Transverse colon (tissue), 4 donors: ENCODE data around the gene TBC1D17. TPM values are rescaled to one million over a fixed set of nuclear protein-coding genes. Genes with fewer than 3 reads are reported as not detected.

Source experiments
- DNase-seq: peaks from one replicate; pipeline ENCODE4 v3.0.0-alpha.2; 2019
- H3K27ac ChIP-seq, 4 donors: fragments of 200-600 bp; sonication (generic); 2 replicates each; pipeline ENCODE4 v1.5.1; 2016 to 2018; ENCODE audit warnings: inconsistent platforms in 4 of 4
- H3K27me3 ChIP-seq: fragments of 200-600 bp; sonication (generic); 2 replicates; pipeline ENCODE4 v1.5.1; 2017; ENCODE audit warnings: inconsistent platforms
- H3K36me3 ChIP-seq, 4 donors: fragments of 200-600 bp; sonication (generic); 2 replicates each; pipeline ENCODE4 v1.5.1; 2017 to 2019; ENCODE audit warnings: inconsistent platforms in 4 of 4
- H3K4me1 ChIP-seq, 4 donors: fragments of 200-600 bp; sonication (generic); 2 replicates each; pipeline ENCODE4 v1.5.1; 2017 to 2020; ENCODE audit warnings: inconsistent platforms in 4 of 4
- H3K4me3 ChIP-seq, 4 donors: fragments of 200-600 bp; sonication (generic); 1 replicate in 1 of 4; 2 replicates in 3 of 4; pipeline versions ENCODE4 v1.5.1 to v1.6.1; 2017 to 2019; ENCODE audit warnings: inconsistent platforms in 4 of 4
- H3K9me3 ChIP-seq, 2 donors: fragments of 200-600 bp; sonication (generic); 2 replicates each; pipeline ENCODE4 v1.5.1; 2017 to 2019; ENCODE audit warnings: inconsistent platforms in 2 of 2
- EP300 ChIP-seq: sonication (generic); formaldehyde crosslinking; IDR thresholded peaks from one replicate; pipeline ENCODE4 v1.6.1; 2017; ENCODE audit warnings: antibody characterized with exemption, low read depth
- POLR2A ChIP-seq: fragments of 450-650 bp; IDR thresholded peaks from one replicate; pipeline ENCODE4 v1.6.1; 2016; ENCODE audit warnings: antibody characterized with exemption, mild to moderate bottlenecking, moderate library complexity
- POLR2AphosphoS5 ChIP-seq, 3 donors: sonication (generic); formaldehyde crosslinking; IDR thresholded peaks; one replicate each; pipeline ENCODE4 v1.6.1; 2016; ENCODE audit warnings: antibody characterized with exemption in 3 of 3
- WGBS, 2 donors: methylation state at CpG; one replicate each; pipeline ENCODE4 v1.1.5; 2018; ENCODE audit warnings: low coverage in 1 of 2; 5-methylcytosine and 5-hydroxymethylcytosine counted together
- in situ Hi-C, 4 donors: fragments of 200-750 bp; cut with MboI; loops; one replicate each; pipeline versions ENCODE4 v1.15.0 to v1.15.1; 2017; ENCODE audit warnings: low sequenced_read_pairs in 3 of 4, low pct_ligation_motif_present in 1 of 4, low pct_unique_long_range_greater_than_20kb in 1 of 4
- intact Hi-C: fragments of 100-400 bp; cut with DNase I; formaldehyde crosslinking; loops from one replicate; pipeline ENCODE4 v1.15.1; 2023; ENCODE audit warnings: low total_unique reads
- total RNA-seq, 4 donors: library from RNA; depleted of rRNA; stranded (reverse); fragments of >200 nt; gene quantifications; one replicate each; pipeline ENCODE4 v1.1.0, GENCODE V29; 2016
- TF ChIP-seq, protein P1 (sequence below), 5 experiments: fragments of 200-600 bp in 3 of 5; fragments of 450-650 bp in 2 of 5; sonication (generic) in 3 of 5; IDR thresholded peaks; 1 replicate in 2 of 5; 2 replicates in 3 of 5; pipeline ENCODE4 v1.5.1; 2016 to 2017; ENCODE audit warnings: antibody characterized with exemption in 5 of 5, inconsistent platforms in 3 of 5, mild to moderate bottlenecking in 2 of 5, moderate library complexity in 1 of 5

Gene TBC1D17
- total RNA-seq, 4 donors from 2014 or later: 26.4 to 80.8 (median 47.9) TPM

DNA sequence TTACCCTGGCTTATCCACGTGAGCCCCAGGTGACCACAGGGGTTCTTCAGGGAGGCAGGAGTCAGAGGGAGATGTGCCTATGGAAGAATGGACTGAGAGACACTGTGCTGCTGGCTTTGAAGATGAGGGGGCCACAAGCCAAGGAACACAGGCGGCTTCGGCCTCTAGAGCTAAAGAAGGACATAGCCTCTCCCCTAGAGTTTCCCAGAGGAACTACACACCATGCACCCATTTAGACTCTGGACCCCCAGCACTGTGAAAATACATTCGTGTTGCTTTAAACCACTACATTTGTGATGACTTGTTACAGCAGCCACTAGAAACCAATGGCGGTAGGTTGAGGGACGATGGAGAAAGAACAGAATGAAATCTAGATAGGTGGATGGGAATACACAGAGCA lies 37.8 kb downstream of the TBC1D17 start:
- WGBS, 2 donors: 94 to 98% methylated on average over 3 to 6 of the region's 6 CpGs
- TF ChIP-seq POLR2AphosphoS5 (IDR thresholded peaks at IDR 0.05) (no peak), POLR2A (no peak), EP300 (no peak)
- TF ChIP-seq, protein P1, sequence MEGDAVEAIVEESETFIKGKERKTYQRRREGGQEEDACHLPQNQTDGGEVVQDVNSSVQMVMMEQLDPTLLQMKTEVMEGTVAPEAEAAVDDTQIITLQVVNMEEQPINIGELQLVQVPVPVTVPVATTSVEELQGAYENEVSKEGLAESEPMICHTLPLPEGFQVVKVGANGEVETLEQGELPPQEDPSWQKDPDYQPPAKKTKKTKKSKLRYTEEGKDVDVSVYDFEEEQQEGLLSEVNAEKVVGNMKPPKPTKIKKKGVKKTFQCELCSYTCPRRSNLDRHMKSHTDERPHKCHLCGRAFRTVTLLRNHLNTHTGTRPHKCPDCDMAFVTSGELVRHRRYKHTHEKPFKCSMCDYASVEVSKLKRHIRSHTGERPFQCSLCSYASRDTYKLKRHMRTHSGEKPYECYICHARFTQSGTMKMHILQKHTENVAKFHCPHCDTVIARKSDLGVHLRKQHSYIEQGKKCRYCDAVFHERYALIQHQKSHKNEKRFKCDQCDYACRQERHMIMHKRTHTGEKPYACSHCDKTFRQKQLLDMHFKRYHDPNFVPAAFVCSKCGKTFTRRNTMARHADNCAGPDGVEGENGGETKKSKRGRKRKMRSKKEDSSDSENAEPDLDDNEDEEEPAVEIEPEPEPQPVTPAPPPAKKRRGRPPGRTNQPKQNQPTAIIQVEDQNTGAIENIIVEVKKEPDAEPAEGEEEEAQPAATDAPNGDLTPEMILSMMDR (IDR thresholded peaks at IDR 0.05): no peak
- Histone ChIP-seq H3K27ac (no peak overlapping the region), H3K36me3 (peaks cover 0 to 4% (median 0%) of the 10 kb centered on the region in 4 donors), H3K9me3 (no peaks in the 10 kb centered on the region), H3K4me3 (no peak overlapping the region), H3K4me1 (peaks cover 0 to 14% (median 3%) of the 10 kb centered on the region in 4 donors), H3K27me3 (no peaks in the 10 kb centered on the region)
- in situ Hi-C loops (no loop called here), intact Hi-C loops (no loop called here)
- DNase-seq: no peak

DNA sequence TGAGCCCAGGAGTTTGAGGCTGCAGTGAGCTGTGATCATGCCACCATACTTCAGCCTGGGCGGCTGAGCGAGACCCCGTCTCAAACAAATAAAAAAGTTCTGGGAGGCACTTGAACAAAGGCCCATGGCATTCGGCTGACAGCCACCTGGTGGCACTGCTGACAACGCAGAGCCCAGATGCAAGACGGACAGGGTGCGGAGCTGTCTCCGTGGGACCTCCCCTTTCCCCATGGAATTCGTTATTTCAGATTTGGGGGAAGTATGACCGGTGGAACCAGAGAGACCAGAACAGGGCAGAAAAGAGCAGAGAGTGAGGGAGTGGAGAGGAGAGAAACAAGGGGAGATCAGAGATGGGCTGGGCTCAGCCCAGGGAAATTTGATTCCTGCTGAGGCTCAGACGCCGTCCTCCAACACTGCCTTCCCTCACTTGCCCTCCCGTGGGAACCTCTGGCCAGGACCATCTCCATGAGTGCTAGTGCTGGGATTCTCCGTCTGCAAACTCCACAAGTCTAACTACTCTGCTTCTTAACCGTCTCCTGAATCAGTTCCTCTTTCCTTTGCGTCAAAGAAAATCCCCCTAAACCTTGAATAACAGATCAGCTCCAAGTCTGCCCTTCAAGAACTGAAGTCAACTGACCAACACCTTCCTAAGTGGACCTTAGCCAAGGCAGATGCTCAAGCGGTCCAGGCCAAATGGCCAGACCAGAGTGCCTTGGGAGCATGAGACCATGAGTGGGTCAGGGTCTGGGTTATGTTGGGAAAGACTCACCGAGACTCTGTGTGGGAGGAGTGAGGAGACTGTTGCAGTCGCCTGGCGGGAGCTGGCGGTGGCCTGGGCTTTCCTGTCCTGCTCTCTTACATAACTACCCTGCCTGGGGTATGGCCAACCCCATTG lies 39.6 kb downstream of the TBC1D17 start:
- H3K4me3 ChIP-seq: no peak overlapping the region
- in situ Hi-C loops (no loop called here), intact Hi-C loops (no loop called here)
- H3K4me1 ChIP-seq: no peaks in the 10 kb centered on the region
- H3K36me3 ChIP-seq: peaks cover 0 to 4% (median 0%) of the 10 kb centered on the region in 4 donors
- no peak for DNase-seq
- 84 to 85% methylated on average over 10 to 21 of the region's 21 CpGs for WGBS, 2 donors
- H3K27ac ChIP-seq: no peak overlapping the region
- TF ChIP-seq POLR2AphosphoS5 (IDR thresholded peaks at IDR 0.05) (no peak), POLR2A (no peak), EP300 (no peak)
- TF ChIP-seq, protein P1 (IDR thresholded peaks at IDR 0.05): no peak
- H3K27me3 ChIP-seq: no peaks in the 10 kb centered on the region
- H3K9me3 ChIP-seq: no peaks in the 10 kb centered on the region

DNA sequence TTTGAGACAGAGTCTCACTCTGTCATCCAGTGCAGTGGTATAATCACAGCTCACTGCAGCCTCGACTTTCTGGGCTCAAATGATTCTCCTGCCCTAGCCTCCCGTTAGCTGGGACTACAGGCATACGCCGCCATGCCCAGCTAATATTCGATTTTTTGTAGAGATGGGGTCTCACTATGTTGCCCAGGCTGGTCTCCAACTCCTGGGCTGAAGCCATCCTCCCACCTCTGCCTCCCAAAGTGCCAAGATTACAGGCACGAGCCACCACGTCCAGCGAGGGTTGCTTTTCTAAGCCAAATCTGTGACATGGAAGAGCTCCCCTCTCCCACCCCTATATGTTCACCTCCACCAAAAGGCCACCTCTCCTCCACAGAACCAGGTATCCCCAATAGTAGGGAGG lies 40.6 kb downstream of the TBC1D17 start:
- no peak for DNase-seq
- Histone ChIP-seq H3K27ac (no peak overlapping the region), H3K36me3 (peaks cover 0 to under 1% (median 0%) of the 10 kb centered on the region in 4 donors), H3K27me3 (no peaks in the 10 kb centered on the region), H3K4me3 (no peak overlapping the region), H3K9me3 (no peaks in the 10 kb centered on the region), H3K4me1 (no peaks in the 10 kb centered on the region)
- intact Hi-C loops (no loop called here), in situ Hi-C loops (no loop called here)
- no peak for TF ChIP-seq POLR2A
- TF ChIP-seq, protein P1 (IDR thresholded peaks at IDR 0.05): no peak
- no peak for TF ChIP-seq POLR2AphosphoS5 (IDR thresholded peaks at IDR 0.05)
- TF ChIP-seq EP300: no peak
- whole genome bisulfite sequencing, 2 donors: 92 to 96% methylated on average over 6 to 8 of the region's 8 CpGs

DNA sequence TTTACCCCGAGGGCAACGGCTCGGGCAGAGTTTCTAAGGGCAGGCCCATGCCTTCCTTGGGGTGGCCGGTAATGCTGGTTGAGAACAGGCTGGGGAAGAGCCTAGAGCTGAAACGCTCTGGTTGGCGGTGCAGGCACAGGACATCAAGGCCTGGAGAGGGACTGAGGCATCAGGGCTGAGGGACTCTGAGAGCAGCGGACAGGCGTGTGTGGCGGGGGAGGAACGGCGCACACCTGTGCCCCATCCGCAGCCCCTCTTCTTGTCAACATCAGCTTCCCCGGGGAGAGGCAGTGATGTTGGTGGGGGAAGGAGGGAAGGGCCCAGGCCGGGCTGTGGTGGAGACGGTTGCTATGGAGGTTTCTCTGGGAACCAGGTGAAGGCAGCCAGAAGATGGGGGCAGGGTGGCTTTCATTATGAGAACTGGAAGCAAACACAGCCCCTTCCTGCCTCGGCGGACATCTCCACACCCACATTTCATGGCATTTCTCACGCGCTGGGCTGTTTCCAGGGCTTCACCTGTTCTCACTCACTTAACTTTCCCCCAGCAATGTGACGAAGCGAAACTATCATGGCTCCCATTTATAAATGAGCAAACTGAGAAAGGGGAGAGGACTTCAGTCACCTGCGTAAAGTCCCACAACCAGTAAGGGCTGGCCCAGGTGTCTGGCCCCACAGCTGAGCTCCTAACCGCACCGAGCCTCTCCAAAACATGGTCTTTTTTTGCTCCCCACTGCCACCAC lies 43.3 kb downstream of the TBC1D17 start:
- TF ChIP-seq, protein P1 (IDR thresholded peaks at IDR 0.05): no peak
- no peak for TF ChIP-seq POLR2A
- TF ChIP-seq POLR2AphosphoS5 (IDR thresholded peaks at IDR 0.05): no peak
- TF ChIP-seq EP300: no peak
- H3K27ac ChIP-seq: no peak overlapping the region
- no peaks in the 10 kb centered on the region for H3K36me3 ChIP-seq
- H3K9me3 ChIP-seq: no peaks in the 10 kb centered on the region
- in situ Hi-C loops: no loop called here
- WGBS, 2 donors: 81 to 90% methylated on average over 6 to 24 of the region's 24 CpGs
- no peaks in the 10 kb centered on the region for H3K4me1 ChIP-seq
- intact Hi-C loops: no loop called here
- no peak overlapping the region for H3K4me3 ChIP-seq
- DNase-seq: peak; percentile 24
- no peaks in the 10 kb centered on the region for H3K27me3 ChIP-seq
